ENCODE data around the gene ACER3.
"Not testable (repeated sequence)": the region's sequence is repeated elsewhere in the genome, so short reads cannot be mapped to it uniquely, and the experiment has no call there.

Gene ACER3

GRCh38 chr11:77009533-77010160 lies 148.9 kb downstream of the ACER3 start:
- DNase-seq: no peak

GRCh38 chr11:77014669-77015068 lies 154.0 kb downstream of the ACER3 start:
- DNase-seq: no peak

- not testable (repeated sequence) for DNase-seq
These were observed 157.7 kb downstream of the ACER3 start for GRCh38 chr11:77018396-77018924.

GRCh38 chr11:77019976-77020595 lies 159.4 kb downstream of the ACER3 start:
- peak; percentile 56 for DNase-seq

- DNase-seq: no peak
These were observed 160.0 kb downstream of the ACER3 start for GRCh38 chr11:77020734-77021133.

- DNase-seq: no peak
These were observed 164.0 kb downstream of the ACER3 start for GRCh38 chr11:77024745-77025144.

GRCh38 chr11:77026221-77026620 lies 165.5 kb downstream of the ACER3 start:
- DNase-seq: no peak

- no peak for DNase-seq
These were observed 166.0 kb downstream of the ACER3 start for GRCh38 chr11:77026743-77027142.

GRCh38 chr11:77027275-77027674 lies 166.6 kb downstream of the ACER3 start:
- DNase-seq: peak; percentile 20

- DNase-seq: no peak
These were observed 169.1 kb downstream of the ACER3 start for GRCh38 chr11:77029829-77030228.

GRCh38 chr11:77030834-77031414 lies 170.2 kb downstream of the ACER3 start:
- no peak for DNase-seq

GRCh38 chr11:77031599-77031998 lies 170.9 kb downstream of the ACER3 start:
- no peak for DNase-seq

- DNase-seq: no peak
These were observed 174.3 kb downstream of the ACER3 start for GRCh38 chr11:77035039-77035438.

- no peak for DNase-seq
These were observed 174.9 kb downstream of the ACER3 start for GRCh38 chr11:77035580-77035979.

- DNase-seq: no peak
These were observed 175.7 kb downstream of the ACER3 start for GRCh38 chr11:77036398-77036797.

- no peak for DNase-seq
These were observed 176.3 kb downstream of the ACER3 start for GRCh38 chr11:77037057-77037456.

- no peak for DNase-seq
These were observed 177.5 kb downstream of the ACER3 start for GRCh38 chr11:77038029-77038824.

- DNase-seq: no peak
These were observed 178.2 kb downstream of the ACER3 start for GRCh38 chr11:77038825-77039326.

- no peak for DNase-seq
These were observed 179.0 kb downstream of the ACER3 start for GRCh38 chr11:77039491-77040400.

- DNase-seq: no peak
These were observed 179.7 kb downstream of the ACER3 start for GRCh38 chr11:77040401-77040777.

- DNase-seq: no peak
These were observed 180.2 kb downstream of the ACER3 start for GRCh38 chr11:77040889-77041288.

GRCh38 chr11:77042111-77042726 lies 181.5 kb downstream of the ACER3 start:
- no peak for DNase-seq

All from HCEC 1CT (cell line).